ENCODE results near the gene HNRNPC. TPM values are rescaled to one million over a fixed set of nuclear protein-coding genes. Genes with fewer than 3 reads are reported as not detected.
"Not testable (repeated sequence)": the region's sequence is repeated elsewhere in the genome, so short reads cannot be mapped to it uniquely, and the experiment has no call there.

Gene HNRNPC
- total RNA-seq, 3 donors from 2014 or later = 386 to 760 (median 480) TPM

DNA sequence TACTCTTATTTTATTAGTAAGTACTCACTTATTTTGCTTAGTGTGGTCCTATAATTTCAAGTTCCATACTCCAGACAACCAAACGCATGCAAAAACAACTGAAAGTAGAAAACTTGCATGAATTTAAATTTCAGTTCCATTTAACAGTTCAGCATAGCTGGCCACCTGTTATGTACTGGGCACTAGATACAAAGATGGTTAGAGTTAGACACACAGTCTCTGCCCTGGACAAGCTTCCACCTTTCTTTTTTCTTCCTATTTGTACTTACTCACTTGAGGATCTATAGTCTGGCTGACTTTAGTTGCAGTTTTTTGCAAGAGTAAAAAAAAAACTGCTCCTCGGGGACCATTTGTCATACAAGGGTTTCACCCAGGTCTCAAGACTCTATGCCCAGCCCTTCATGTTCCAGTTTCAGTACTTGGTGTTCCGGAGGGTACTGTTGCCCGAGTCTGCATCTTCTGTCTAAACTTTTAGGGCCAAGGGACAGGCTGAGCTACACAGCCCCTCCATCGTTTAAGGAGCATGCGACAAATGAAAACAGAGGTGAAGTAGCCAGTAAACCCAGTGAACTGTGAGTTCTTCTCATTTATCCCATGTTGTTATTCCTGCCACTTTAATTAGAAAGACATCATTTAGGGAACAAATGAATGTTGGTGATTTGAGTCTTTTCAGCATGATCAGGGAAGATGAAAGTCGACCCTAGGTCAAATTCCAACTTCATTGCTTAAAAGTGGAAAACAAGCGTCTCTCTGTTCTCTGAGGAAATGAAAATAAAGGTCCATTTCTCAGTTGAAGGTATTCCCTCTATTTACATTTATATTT is 33.0 kb upstream of the HNRNPC start:
- H3K27me3 ChIP-seq = no peaks in the 10 kb centered on the region
- DNase-seq (ENCODE audit: low spot score in 2 of 2) = no peak
- H3K27ac ChIP-seq = no peak overlapping the region
- H3K4me1 ChIP-seq = no peaks in the 10 kb centered on the region
- intact Hi-C loops (cut with DNase I; ENCODE audit: low total_unique reads) = no loop called here
- no peaks in the 10 kb centered on the region for H3K36me3 ChIP-seq
- TF ChIP-seq POLR2A (IDR thresholded peaks at IDR 0.05) = no peak
- no peak for TF ChIP-seq POLR2AphosphoS5 (IDR thresholded peaks at IDR 0.05)
- TF ChIP-seq, protein P1, sequence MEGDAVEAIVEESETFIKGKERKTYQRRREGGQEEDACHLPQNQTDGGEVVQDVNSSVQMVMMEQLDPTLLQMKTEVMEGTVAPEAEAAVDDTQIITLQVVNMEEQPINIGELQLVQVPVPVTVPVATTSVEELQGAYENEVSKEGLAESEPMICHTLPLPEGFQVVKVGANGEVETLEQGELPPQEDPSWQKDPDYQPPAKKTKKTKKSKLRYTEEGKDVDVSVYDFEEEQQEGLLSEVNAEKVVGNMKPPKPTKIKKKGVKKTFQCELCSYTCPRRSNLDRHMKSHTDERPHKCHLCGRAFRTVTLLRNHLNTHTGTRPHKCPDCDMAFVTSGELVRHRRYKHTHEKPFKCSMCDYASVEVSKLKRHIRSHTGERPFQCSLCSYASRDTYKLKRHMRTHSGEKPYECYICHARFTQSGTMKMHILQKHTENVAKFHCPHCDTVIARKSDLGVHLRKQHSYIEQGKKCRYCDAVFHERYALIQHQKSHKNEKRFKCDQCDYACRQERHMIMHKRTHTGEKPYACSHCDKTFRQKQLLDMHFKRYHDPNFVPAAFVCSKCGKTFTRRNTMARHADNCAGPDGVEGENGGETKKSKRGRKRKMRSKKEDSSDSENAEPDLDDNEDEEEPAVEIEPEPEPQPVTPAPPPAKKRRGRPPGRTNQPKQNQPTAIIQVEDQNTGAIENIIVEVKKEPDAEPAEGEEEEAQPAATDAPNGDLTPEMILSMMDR (IDR thresholded peaks at IDR 0.05) = no peak
- no peak overlapping the region for H3K4me3 ChIP-seq
- no peaks in the 10 kb centered on the region for H3K9me3 ChIP-seq

DNA sequence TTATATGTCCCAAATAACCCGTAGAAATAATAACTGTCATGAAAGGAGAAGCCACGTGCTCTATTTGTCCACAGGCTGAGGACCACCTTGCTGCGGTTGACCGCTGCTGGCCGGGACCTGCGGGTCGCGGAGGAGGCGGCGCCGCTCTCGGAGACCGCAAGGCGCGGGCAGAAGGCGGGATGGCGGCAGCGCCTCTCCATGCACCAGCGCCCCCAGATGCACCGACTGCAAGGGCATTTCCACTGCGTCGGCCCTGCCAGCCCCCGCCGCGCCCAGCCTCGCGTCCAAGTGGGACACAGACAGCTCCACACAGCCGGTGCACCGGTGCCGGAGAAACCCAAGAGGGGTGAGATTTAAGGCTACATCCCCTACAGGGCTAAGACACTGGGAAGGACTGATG is 31.6 kb upstream of the HNRNPC start:
- Histone ChIP-seq H3K36me3 (no peaks in the 10 kb centered on the region), H3K27ac (no peak overlapping the region), H3K4me1 (no peaks in the 10 kb centered on the region), H3K4me3 (peak overlapping the region in 2 of 3 donors; percentile 41 to 63), H3K9me3 (no peaks in the 10 kb centered on the region), H3K27me3 (no peaks in the 10 kb centered on the region)
- no peak for DNase-seq (ENCODE audit: low spot score in 2 of 2)
- TF ChIP-seq POLR2AphosphoS5 (IDR thresholded peaks at IDR 0.05) = no peak
- TF ChIP-seq, protein P1 (IDR thresholded peaks at IDR 0.05) = peak in 1 of 3 donors; percentile 12
- TF ChIP-seq POLR2A (IDR thresholded peaks at IDR 0.05) = no peak
- intact Hi-C loops (cut with DNase I; ENCODE audit: low total_unique reads) = no loop called here

DNA sequence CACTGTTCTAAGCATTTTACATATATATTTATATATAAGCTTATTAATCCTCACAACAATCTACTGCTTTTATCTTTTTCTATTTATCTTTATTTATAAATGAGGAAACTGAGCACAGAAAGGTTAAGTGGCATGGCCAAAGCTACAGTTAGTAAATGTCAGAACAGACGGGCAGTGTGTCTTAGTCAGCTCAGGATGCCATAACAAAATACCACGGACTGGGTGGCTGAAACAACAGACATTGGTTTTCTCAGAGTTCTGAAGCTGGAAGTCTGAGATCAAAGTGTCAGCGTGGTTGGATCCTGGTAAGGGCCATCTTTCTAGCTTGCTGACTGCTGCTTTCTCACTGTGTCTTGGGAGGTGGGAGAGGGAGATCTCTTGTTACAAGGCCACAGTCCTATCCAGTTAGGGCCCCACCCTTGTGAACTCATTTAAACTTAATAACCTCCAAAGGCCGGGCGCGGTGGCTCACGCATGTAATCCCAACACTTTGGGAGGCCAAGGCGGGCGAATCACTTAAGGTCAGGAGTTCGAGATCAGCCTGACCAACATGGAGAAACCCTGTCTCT is 30.4 kb upstream of the HNRNPC start:
- DNase-seq (ENCODE audit: low spot score in 2 of 2) = no peak
- no peaks in the 10 kb centered on the region for H3K9me3 ChIP-seq
- no peaks in the 10 kb centered on the region for H3K36me3 ChIP-seq
- no peak overlapping the region for H3K27ac ChIP-seq
- H3K4me3 ChIP-seq = no peak overlapping the region
- H3K27me3 ChIP-seq = no peaks in the 10 kb centered on the region
- TF ChIP-seq POLR2A (IDR thresholded peaks at IDR 0.05) (no peak), POLR2AphosphoS5 (IDR thresholded peaks at IDR 0.05) (no peak)
- TF ChIP-seq, protein P1 (IDR thresholded peaks at IDR 0.05) = no peak
- intact Hi-C loops (cut with DNase I; ENCODE audit: low total_unique reads) = no loop called here
- no peaks in the 10 kb centered on the region for H3K4me1 ChIP-seq

DNA sequence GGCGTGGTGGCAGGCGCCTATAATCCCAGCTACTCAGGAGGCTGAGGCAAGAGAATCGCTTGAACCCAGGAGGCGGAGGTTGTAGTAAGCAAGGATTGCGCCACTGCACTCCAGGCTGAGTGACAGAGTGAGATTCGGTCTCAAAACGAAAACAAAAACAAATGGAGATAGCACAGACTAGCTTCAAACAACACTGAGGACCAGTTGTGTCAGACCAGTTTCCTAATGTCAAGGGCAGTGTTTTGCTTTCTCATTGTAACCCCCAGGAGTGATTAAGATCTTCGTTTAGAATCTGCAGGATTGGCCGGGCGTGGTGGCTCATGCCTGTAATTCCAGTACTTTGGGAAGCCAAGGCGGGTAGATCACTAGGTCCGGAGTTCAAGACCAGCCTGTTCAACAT is 29.1 kb upstream of the HNRNPC start:
- no peaks in the 10 kb centered on the region for H3K36me3 ChIP-seq
- intact Hi-C loops (cut with DNase I; ENCODE audit: low total_unique reads) = no loop called here
- DNase-seq (ENCODE audit: low spot score in 2 of 2) = no peak
- no peak overlapping the region for H3K4me3 ChIP-seq
- no peak overlapping the region for H3K27ac ChIP-seq
- TF ChIP-seq, protein P1 (IDR thresholded peaks at IDR 0.05) = no peak
- TF ChIP-seq POLR2AphosphoS5 (IDR thresholded peaks at IDR 0.05) = no peak
- no peak for TF ChIP-seq POLR2A (IDR thresholded peaks at IDR 0.05)
- no peaks in the 10 kb centered on the region for H3K27me3 ChIP-seq
- no peaks in the 10 kb centered on the region for H3K4me1 ChIP-seq
- H3K9me3 ChIP-seq = no peaks in the 10 kb centered on the region

DNA sequence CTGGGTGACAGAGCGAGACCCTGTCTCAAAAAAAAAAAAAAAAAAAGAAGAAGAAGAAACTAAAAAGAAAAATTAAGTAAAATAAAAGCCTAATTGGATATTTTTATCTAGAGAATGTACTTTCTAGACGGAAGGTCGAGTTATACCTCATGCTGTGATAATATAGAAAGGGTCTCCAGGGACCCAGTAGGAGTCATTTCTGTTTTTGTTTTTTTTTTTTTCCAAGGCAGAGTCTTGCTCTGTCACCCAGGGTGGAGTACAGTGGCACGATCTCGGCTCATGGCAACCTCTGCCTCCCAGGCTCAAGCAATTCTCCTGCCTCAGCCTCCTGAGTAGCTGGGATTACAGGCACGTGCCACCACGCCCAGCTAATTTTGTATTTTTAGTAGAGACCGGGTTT is 24.8 kb upstream of the HNRNPC start:
- not testable (repeated sequence) for DNase-seq (ENCODE audit: low spot score in 2 of 2); H3K27ac ChIP-seq; H3K9me3 ChIP-seq; H3K4me1 ChIP-seq; H3K4me3 ChIP-seq; H3K27me3 ChIP-seq; H3K36me3 ChIP-seq
- intact Hi-C loops (cut with DNase I; ENCODE audit: low total_unique reads) = loop anchor here (2.0 kb wide), 1 partner anchor 67 kb away; no protein-coding TSS in a partner anchor

All from breast epithelium (tissue), 4 donors.